GM19328 (cell line): ENCODE measurements around the gene TRAPPC10.
"Not testable (repeated sequence)": the region's sequence is repeated elsewhere in the genome, so short reads cannot be mapped to it uniquely, and the experiment has no call there.

ENCODE experiments used
- ATAC-seq: cut with Tn5 transposase; IDR thresholded peaks from one replicate; pipeline ENCODE4 v1.9.1; 2021; ENCODE audit warnings: mild to moderate bottlenecking, moderate library complexity; ENCODE audit not compliant: unreplicated experiment

The TRAPPC10 gene

DNA sequence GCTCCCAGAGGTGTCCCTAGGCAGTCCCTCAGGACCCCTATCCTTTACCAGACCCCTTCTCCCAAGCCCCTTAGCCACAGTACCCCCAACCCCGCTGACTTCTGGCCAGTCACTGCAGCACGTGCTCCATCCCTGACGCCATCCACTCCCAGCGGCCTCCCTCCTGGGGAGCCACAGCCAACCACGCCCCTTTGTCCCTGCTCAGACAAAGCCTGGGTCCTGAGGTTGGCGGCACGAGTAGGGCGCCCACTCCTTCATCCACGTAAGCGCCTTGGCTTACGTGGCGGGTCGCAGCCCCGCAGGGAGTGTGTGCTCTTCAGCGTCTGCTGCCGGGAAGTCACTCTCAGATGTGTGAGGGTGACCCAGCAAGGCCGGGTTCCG is 128.4 kb downstream of the TRAPPC10 start:
- not testable (repeated sequence) for ATAC-seq

DNA sequence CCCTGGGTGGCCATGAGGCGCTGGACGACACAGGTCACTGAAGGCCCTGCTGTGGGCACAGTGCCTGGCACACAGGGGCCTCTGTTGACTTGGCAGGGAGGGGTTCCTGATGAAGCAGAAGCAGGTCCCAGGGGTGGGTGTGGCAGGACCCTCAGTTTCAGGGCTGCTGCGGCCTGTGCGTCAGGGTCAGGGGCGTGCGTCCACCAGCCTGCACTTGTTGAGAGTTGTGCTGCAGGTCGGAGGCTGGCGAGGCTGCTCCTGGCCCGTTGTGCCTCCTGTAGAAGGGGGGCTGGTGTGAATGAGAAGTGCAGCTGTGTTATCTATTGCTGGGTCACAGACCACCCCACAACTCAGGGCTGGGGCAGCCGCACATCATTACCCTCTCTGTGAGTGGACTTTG is 130.4 kb downstream of the TRAPPC10 start:
- ATAC-seq, result not testable (repeated sequence)

- ATAC-seq, result not testable (repeated sequence)
Observed at GRCh38 chr21:44143380-44143779, 131.3 kb downstream of the TRAPPC10 start.

- not testable (repeated sequence) for ATAC-seq
Observed at GRCh38 chr21:44143996-44144395, 131.9 kb downstream of the TRAPPC10 start.

- not testable (repeated sequence) for ATAC-seq
Observed at GRCh38 chr21:44144784-44145602, 132.9 kb downstream of the TRAPPC10 start.

DNA sequence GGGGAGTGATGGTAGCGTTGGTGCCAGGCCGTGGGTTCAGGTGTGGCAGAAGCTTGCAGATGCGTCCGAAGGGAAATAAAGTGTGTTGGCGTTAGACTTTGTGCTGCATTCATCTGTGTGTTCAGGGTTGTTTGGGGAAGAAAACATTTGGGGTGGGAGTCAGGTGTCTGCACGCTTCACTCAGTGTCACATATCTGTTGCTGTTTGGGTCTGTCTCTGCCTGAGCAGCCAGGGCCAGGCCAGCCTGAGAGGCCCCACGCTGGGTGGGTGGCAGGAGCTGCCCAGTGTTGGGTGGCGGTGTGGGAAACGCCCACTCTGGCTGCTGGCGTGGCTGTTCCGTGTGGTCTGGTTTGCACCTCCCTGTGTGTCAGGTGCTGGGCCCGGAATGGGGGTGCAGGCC is 133.5 kb downstream of the TRAPPC10 start:
- ATAC-seq, result not testable (repeated sequence)

DNA sequence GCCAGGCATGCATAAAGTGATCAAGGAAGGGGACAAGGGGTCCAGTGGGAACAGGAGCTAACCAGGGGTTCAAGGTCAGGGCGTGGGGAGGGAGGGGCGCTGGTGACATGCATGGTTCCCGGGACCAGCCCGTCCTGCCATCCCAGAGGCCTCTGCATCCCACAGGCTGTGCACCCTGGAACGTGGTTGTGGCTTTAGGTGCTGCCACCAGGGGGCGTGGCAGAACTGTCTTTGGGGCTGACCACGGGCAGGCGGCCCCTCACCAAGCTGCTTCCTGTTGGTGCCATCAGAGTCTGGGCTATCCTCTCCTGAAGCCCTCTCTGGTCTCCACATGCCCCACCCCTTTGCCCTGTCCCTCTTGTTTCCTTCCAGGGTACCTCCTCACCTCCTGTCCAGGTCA is 135.0 kb downstream of the TRAPPC10 start:
- ATAC-seq, result not testable (repeated sequence)

DNA sequence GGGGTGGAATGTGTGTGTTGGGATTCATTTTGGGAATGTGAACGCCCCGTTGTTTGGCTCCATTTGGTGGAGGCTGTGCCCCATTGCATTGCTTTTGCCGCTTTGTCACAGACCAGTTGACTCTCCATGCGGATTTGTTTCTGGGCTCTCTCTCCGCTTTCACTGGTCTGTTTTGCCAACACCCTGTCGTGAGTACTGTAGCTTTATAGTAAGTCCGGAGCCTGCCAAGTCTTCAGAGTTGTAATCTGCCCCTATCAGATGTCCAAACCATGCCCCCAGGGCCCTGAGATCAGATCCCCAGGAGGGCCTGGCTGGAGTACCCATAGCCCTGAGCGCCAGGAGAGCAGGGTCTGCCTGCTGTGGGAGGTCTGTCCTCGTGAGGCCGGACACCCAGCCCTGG is 138.1 kb downstream of the TRAPPC10 start:
- ATAC-seq, result not testable (repeated sequence)

DNA sequence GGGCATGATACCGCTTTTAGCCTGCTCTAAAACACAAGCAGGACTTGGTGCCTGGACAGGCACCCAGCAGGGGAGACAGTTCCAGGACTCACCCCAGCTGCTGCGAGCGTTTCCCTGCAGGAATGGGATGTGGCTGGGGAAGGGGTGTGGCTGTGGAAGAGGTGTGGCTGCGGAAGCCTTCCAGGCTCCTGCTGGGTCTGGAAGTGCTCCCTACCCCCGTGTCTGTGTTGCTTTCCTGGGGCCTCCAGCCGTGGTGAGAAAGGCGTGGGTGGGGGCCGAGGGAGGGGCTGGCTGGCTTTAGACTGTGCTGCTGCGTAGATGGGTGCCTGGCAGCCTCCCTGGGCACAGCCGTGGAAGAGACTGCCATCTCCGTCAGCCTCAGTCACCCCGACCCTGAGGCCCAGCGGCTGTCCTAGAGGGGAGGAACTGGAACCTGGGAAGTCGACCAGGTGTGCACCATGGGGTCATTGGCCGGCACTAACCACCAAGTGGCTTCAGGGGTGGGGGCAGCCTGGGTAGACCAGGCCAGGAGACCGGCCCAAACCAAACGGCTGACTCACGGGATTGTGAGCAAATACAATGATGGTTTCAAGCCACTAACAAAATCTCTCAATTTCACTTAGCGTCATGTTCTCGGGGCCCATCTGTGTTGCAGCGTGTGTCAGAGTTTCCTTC is 141.2 kb downstream of the TRAPPC10 start:
- not testable (repeated sequence) for ATAC-seq

DNA sequence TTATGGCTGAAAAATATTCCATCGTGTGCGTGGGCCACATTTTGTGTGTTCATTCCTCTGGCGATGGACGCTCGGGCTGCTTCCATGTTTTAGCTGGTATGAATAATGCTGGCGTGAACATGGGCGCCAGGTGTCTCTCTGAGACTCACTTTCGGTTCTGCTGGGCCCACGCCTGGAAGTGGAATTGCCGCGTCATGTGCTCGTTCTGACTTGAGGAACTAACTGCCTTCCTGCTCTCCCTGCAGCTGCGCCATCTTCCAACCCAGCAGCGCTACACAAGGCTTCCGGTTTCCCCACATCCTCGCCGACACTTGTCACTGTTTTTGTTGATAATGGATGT is 141.8 kb downstream of the TRAPPC10 start:
- not testable (repeated sequence) for ATAC-seq

GRCh38 chr21:44154816-44155230 is 142.7 kb downstream of the TRAPPC10 start:
- ATAC-seq, result not testable (repeated sequence)

- ATAC-seq, result not testable (repeated sequence)
Observed at GRCh38 chr21:44155231-44155993, 143.3 kb downstream of the TRAPPC10 start.

- not testable (repeated sequence) for ATAC-seq
Observed at GRCh38 chr21:44155994-44156380, 143.9 kb downstream of the TRAPPC10 start.
